Body of pancreas (tissue), 4 donors: ENCODE results near the gene IRGQ.

ENCODE experiments used
- POLR2A ChIP-seq, 3 donors: fragments of 450-650 bp; IDR thresholded peaks; one replicate each; pipeline ENCODE4 v1.6.1; 2016; ENCODE audit warnings: antibody characterized with exemption in 3 of 3, mild to moderate bottlenecking in 2 of 3
- TF ChIP-seq, protein P1 (sequence below), 7 experiments: fragments of 450-650 bp in 4 of 7; fragments of 200-600 bp in 3 of 7; sonication (generic) in 3 of 7; IDR thresholded peaks; one replicate each; pipeline ENCODE4 v1.5.1; 2016 to 2019; ENCODE audit warnings: antibody characterized with exemption in 7 of 7

DNA sequence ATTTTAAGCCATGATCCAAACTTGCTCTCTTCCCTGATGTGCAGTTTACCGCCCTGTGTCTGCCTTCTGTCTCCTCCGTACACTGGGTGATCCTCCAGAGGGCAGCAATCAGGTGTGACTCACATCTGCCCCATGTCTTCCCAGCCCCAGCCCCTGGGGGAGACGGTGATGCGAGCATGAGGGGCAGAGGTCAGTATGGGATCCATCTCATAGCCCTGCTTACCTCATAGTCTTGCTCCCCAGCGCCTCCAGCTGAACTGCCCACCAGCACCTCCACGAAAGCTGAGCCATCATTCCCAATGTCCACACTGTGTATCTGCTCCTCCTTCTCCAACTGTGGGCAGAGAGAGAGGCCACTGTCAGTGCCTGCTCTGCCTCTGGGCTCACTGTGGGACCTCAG lies 35.2 kb downstream of the IRGQ start:
- TF ChIP-seq, protein P1, sequence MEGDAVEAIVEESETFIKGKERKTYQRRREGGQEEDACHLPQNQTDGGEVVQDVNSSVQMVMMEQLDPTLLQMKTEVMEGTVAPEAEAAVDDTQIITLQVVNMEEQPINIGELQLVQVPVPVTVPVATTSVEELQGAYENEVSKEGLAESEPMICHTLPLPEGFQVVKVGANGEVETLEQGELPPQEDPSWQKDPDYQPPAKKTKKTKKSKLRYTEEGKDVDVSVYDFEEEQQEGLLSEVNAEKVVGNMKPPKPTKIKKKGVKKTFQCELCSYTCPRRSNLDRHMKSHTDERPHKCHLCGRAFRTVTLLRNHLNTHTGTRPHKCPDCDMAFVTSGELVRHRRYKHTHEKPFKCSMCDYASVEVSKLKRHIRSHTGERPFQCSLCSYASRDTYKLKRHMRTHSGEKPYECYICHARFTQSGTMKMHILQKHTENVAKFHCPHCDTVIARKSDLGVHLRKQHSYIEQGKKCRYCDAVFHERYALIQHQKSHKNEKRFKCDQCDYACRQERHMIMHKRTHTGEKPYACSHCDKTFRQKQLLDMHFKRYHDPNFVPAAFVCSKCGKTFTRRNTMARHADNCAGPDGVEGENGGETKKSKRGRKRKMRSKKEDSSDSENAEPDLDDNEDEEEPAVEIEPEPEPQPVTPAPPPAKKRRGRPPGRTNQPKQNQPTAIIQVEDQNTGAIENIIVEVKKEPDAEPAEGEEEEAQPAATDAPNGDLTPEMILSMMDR (IDR thresholded peaks at IDR 0.05) = no peak
- no peak for TF ChIP-seq POLR2A (IDR thresholded peaks at IDR 0.05)
